ENCODE data around the gene RIMS4.

The RIMS4 gene

DNA sequence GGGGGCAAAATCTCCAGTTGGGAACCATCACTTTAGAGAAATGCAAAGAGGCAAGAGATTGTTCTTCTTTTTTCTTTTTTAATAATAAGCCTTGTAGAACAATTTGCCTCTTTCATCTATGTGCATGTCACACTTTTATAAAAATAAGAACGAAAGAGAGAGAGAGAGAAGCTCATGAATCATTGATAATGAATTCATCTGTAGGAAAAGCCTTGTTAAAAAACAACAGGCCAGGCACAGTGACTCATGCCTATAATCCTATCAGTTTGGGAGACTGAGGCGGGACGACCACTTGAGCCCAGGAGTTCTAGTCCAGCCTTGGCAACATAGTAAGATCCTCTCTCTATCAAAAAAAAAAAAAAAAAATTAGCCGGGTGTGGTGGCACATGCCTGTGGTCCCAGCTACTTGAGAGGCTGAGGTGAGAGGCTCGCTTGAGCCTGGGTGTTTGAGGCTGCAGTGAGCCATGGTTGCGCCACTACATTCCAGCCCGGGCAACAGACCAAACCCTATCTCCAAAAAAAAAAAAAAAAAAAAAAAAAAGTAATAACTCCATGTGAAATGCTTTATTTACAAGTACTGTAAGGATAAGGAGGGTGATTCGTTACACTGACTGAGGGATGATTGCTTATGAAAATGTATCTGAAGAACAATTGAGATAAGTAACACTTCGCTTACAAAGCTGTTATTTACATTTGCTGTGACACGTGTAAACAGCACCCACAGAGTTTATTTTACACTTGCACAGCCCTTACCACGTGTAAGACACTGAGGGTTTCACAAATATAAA lies 89.2 kb downstream of the RIMS4 start:
- DNase-seq (ENCODE audit: low read depth in 2 of 2) = no peak

DNA sequence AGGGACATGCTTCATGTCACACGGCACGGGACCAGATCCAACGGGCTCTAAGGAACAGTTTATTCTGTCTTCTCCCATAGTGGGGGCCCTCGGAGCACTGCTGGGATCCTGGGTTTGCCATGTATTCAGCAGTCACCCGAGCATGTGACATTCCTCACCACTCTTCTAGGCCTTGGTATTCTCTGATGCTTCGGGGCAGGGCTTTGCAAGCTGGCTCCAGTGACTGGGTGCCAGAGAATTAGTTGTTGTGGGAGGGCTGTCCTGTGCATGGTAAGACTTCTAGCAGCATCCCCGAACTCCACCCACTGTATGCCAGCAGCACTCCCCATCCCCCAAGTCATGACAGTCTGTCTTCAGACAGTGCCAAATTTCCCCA lies 89.7 kb downstream of the RIMS4 start:
- DNase-seq (ENCODE audit: low read depth in 2 of 2) = no peak

DNA sequence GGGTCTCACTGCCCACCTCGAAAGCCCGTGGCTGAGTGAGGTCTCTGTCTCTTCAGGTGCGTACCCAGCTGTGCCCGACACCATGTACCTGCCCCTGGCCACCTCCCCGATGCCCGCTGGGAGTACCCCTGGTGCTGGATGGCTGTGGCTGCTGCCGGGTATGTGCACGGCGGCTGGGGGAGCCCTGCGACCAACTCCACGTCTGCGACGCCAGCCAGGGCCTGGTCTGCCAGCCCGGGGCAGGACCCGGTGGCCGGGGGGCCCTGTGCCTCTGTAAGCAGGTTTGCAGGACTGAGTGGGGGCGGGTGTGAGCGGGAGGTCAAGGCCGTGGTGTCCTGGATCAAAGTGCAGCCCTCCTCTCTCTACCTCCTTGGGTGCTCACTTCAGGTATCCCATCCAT lies 90.5 kb downstream of the RIMS4 start:
- DNase-seq (ENCODE audit: low read depth in 2 of 2) = no peak

DNA sequence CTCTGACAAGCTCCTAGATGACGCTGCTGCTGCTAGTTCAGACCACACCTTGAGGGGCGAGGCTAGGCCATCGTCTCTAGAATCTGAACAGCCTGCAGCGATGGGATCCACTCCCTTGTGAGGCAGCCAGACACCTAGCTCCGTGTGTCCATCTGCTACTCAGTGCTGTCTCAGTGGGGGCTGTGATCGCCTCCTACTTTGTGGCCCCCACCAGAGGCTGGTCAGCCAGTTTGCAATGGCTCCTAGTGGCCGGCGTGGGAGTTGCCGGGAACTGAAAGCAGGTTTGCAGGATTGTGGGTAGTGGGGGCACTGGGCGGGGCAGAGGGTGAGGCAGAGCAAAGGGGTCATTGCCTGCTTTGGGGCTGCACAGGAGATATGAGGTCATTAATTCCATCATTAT lies 92.4 kb downstream of the RIMS4 start:
- no peak for DNase-seq (ENCODE audit: low read depth in 2 of 2)

DNA sequence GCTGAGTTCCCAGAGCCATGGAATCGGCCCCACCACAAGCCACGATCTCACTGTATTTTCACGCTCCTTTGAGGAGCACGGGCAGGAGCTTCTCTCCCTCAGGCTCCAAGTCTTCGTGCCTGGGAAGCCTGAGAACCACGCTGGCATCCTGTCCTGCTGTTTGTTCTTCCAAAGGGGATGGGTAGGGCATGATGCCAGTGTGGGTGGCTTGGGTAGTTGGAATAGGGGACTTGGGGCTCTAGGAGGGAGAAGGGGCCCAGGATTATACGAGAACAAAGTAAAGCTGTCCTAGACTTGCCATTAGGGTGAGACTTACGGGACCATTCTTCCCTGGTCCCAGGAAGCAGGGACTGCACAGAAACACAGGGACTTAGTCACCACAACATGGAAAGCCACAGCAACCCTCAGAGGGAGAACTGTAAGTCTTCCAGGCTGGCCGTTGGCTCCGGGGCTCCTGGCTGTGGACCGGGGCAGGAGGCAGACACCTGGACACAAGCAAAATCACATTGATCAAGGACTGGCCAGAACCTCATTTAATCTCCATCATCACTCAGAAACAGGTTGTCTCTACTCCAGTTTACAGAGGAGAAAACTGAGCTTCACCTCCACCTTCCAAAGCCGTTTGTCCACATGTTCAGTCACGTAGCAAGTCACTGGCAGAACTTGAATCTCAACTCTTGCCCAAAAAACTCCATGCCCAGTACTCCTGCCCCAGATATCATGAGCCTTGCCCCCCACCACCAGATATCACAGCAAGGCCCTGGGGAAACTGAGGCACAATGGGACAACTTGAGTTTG lies 93.8 kb downstream of the RIMS4 start:
- DNase-seq (ENCODE audit: low read depth in 2 of 2) = no peak

DNA sequence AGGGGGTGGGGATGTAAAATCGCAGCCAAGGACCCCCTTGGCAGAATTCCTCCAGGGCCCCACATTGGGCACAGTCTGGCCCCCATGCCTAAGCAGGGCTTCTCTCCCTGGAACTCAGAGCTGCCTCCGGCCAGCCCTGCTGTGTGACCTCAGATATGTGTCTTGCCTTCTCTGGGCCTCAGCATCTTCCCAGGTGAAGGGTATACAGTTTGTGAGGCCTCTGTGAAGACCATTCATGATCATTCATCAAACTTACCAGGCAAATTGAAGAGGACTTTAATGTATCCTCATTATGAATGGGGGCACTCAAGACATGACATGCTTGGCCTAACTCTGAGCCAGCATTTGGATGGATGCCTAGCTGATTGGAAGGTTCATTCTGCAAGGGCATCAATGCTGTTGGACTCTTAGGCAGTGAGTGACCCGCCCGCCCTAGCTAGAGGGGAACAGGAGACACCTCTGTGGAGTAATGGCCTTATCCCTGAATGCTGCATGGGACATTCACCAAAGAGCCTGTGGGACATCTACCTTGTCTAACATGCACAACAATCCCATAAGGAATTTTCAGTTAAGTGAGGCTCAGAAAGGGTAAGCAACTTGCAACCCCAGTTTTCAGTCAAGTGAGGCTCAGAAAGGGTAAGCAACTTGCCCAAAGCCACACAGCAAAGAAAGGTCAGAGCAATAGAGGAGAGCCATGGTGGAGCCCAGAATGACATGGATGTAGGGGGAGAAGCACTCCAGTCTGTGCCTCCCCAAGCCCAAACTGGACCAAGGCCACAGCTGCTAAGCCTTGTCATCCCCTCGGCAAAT lies 94.6 kb downstream of the RIMS4 start:
- DNase-seq (ENCODE audit: low read depth in 2 of 2) = no peak

DNA sequence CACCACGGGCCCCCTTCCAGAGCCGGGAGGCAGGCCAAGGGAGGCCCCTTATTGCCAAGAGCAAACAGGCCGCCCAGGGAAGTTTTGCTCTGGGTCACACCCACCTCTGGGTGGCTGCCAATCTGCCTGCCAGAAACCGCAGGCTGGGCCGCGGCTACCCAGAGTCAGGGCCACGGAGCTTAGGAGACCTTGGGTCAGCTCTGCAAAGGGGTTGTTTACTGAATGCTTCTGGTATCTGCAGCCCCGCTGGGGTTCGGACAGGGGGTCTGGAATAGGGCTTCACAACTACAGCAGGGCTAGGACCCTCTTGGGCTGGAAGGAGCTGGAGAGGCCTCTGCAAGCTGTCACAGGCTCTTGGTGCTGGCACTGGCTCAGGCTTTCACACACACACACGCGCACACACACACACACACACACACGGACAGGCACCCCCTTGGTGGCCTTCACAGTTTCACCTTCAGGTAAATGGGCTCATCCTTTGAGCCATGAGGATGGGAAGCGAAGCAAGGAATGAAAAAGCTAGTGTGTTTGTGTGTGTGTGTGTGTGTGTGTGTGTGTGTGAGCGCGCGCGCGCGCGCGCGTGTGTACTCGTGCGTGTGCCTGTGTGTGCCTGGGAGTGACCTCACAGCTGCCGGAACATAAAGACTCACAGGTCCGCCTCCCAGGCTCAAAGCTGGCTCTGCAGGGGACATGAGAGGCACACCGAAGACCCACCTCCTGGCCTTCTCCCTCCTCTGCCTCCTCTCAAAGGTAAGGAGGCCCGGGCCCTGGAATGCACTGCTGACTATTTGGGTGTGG lies 95.4 kb downstream of the RIMS4 start, which contains the start of gene CCN5:
TSS of gene CCN5 (plus strand) at position 669 of the 798 bp plus-strand sequence. CDS start at position 691, 22 bp downstream.
- DNase-seq (ENCODE audit: low read depth in 2 of 2) = no peak

DNA sequence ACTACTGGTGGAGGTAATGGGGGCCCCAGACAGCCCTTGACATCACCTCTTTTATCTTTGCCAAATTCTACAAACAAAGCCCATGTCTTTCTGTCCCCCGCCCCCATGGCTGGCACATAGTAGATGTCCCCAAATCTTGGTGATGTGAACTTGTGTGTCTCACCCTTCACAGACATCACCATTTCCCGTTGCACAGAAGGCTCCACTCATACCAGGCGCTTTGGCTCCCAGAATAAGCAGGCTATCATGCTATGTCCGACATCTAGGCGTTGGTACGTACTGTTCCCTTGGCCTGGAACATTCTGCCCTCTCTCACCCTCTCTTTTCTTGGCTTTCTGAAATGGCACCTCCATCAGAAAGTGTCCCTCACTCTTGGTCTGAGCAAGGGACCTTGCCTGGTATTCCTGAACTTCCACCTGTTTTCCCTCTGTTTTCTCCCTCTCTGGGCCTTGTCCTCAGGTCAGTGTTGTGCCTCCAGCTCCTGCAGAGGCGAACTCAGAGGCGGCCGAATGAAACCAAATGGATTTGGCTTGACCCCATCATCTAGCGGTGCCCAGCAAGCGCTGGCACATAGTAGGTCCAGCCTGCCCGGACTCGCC lies 96.1 kb downstream of the RIMS4 start:
- DNase-seq (ENCODE audit: low read depth in 2 of 2) = no peak

DNA sequence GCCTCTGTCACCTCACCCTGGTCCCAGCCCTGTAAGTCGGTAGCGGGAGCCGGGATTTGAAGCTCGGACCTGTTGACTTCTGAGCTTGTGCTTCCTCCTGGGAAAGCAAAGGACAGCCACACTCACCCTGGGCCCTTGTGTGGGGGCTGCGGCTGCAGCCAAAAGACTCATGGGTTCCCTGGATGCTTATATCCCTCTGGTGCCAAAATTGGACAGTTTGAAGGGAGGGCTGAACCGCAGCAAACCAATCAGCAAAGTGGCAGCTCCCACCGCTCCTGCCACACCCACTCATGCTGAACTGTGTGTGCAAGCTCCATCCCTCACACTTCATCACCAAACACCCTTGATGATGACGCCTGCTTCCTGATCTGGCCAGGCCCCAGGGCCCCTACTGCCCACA lies 99.1 kb downstream of the RIMS4 start:
- no peak for DNase-seq (ENCODE audit: low read depth in 2 of 2)

DNA sequence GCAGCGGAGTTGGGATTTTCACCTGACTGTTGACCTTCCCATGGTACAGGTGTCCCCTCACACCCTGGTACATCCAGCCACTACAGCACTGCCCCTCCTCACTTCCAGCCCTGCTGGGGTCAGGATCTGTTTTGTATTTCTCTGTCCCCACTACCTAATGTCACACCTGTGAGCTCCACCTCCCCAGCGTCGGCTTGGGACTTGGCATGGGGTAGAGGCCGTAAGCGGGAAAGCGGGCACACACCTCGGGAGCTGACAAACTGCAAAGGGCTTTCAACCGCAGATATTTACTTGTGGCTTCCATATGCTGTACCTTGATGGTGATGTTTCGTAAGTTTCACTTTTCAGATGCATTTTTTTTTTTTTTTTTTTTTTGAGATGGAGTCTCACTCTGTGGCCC lies 100.5 kb downstream of the RIMS4 start:
- no peak for DNase-seq (ENCODE audit: low read depth in 2 of 2)

DNA sequence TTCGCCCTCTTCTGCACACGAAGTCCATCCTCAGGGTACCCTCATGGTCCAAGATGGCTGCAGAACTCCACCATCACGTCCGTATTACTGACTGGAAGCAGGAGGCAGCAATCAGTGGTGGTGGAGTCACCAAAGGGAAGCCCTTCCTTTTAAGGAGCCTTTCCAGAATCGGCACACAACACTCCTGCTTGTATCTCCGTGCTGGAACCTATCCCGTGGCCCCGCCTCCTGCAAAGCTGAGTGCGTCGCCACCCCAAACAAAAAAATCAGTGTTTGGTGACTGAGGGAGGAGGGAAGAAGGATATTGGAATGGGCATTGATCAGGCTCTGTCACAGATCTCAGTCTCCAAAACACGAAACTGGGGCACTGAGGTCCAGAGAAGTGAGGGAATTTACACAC lies 101.0 kb downstream of the RIMS4 start:
- DNase-seq (ENCODE audit: low read depth in 2 of 2) = no peak

DNA sequence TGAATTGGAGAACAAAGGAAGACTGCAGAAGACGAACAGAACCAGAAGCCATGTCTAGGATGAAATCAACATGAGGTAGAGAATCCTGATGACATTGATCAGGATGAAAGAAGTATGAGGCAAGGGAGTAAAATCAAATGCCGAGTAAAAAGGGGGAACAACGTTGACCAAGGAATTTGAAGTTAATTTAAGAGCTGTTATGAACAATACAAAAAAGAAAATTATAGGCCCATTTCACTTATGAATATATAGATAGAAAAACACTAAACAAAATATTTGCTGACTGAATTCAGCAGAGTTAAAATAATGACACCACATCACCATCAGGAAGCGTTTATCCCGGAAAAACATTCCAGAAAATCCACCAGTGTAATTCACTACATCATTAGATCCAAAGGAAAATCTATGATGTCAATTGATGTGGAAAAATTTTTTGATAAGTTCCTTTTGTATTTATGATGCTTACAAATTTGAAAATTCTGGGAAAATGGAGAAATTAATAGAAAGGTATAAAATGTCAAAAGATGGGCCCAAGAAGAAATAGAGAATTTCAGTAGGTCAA lies 103.2 kb downstream of the RIMS4 start:
- no peak for DNase-seq (ENCODE audit: low read depth in 2 of 2)

DNA sequence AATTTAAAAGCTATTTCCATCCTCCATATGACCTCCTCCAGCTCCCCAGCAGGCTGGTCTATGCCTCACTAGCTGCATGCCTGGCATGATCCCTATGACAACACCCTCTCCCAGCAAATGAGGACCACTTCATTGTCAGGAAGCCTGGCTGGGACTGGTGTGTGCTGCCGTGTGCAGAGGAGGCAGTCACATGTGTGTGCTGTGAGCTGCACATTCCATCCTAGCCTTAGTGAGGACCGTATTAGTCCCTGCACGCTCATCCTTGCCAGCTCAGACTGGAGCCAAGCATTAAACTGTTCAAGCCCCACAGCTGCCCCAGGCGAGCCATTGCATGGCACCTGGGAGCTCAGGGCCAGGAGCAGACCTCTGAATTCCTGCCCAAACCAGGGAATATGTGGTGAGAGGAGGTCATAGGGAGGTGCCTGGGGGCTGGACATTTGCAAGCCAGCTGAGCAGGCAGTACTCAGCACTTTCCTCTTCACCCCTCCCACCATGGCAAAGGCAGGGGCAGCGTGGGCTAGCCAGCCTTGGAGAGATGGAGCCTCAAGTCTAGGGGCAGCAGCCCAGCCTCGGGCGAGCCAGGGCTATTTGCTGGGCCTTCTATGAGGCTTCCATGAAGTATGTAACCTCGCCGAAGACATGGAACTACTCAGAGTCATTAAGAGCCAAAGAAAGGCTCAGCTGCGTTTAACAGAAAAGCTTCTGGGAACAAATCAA lies 103.9 kb downstream of the RIMS4 start:
- DNase-seq (ENCODE audit: low read depth in 2 of 2) = no peak

DNA sequence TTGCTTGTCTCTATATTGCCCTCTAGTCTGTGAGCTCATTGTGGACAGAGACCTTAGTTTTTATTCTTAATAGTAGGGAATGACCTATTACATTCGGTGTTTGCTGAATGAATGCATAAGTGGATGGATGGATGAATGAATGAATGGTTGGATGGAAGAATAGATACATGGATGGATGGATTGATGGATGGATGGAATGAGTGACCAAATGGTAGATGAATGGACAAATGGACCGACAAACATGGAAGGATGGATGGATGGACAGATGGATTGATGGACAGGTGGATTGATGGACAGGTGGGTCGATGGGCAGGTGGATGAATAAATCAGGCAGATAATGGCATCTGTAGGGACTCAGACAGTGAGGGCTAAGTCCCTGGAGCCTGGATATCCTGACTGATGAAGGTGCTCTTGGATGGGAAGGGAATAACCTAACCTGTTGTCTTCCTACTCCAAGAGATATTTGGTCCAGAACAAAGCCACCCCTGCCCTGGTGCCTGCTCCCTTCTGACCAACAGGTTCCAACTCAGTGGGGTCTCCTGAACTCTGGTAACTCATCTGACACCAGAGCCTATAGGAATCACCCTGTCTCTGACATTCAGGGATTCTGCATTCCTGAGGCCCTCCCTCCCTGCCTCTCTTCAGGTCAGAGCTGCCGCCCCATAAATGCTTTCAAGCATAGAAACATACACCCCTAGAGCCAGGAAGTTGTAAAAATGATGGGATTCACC lies 104.8 kb downstream of the RIMS4 start:
- no peak for DNase-seq (ENCODE audit: low read depth in 2 of 2)

DNA sequence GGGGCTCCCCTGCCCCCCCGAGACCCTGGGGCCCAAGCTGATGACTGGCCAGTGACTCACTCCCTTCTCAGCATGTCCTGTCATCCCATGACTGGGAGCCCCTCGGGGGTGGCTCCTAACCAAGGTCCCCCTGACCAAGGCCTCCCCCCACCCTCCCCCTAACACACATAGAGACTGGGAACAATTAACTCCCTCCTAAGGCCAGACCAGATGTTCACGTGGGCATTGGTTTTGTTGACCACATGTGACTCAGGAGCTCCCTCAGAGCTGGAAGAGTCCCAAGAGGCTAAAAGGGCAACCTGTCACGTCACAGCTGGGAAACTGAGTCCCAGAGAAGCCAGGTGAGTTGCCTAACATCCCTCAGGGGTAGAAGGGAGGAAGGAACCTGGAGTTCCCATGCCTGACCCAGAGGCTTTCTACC lies 105.8 kb downstream of the RIMS4 start:
- DNase-seq (ENCODE audit: low read depth in 2 of 2) = no peak

DNA sequence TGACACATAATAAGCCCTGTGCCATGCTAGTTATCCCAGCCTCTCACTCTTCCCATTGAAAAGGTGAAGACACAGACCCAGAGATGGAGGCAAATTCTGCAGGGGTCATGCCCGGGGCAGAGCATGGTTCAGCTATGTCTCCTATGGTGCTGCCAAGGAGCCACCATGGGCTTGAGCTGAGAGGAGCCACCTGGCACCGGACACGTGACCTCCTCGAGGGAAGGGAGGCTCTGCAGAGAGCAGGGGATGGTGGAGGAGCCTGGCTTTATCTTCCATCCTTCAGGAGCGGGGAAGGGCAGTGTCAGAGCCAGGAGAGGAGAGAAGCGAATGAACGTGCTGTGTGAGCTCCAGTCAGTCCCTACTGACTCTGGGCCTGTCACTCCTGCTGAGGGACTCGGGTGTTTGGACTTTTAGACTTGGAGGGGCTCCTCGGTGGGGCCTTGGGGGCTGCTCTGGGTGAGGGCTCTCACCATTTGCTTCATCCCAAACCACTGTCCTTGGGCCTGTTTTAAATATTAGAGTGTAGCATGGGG lies 106.3 kb downstream of the RIMS4 start:
- no peak for DNase-seq (ENCODE audit: low read depth in 2 of 2)

DNA sequence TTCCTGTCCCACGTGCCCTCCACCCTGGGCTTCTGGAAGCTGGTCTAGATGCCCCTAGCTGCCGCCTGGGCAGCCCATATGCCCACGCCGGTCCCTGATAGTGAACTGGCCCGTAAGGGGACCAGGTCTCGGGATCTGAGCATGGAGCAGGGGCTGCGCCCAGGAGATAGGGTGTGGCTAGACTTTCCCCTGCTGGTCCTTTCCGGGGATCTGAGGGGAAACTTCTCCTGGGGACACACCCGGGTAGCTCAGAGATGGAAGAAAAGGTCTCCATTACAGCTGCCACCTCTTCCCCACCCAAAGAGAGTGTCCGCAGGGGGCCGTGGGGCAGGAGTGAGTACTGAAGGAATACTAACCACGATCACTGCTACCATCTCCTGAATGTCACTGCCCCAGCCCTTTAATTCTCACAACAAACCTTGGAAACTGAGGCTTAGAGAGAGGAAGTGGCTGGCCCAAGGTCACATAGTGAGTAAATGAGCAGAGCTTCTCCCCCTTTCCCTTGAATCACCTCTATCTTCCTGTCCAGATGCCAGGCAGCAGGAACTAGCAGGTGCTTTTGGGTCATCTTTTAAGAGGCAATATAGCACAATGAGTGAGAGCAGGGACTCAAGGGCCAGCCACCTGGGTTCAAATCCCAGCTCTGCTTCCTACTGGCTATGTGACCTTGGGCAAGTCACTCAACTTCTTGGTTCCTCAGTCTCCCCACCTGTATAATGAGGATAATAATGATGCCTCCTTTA lies 107.0 kb downstream of the RIMS4 start:
- no peak for DNase-seq (ENCODE audit: low read depth in 2 of 2)

DNA sequence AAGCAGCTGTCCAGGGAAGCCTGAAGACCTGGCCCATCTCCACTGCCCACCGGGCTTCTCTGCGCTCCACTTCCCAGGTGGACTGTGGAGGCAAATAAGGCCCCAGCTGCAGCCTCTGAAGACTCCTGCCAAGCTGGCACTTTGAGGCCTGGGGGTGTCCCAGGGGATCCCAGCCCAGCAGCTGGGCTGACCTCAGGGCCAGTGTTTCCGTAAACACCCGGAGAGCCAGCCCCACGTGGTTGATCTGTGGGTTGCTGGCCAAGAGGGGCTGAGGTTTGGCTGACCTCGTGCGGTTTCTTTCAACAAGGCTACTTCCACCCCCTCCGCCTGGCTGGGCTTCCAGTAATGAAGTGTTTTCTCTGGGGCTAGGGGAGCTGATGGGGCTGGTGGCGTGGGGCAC lies 107.6 kb downstream of the RIMS4 start:
- DNase-seq (ENCODE audit: low read depth in 2 of 2) = no peak

Measured in stimulated activated CD8-positive, alpha-beta memory T cell treated with anti-CD3 and anti-CD28 coated beads, Interleukin-7, amount 100 ng/mL, for 4 hours (primary cell).